Ishikawa (cell line): ENCODE measurements around the gene EOLA1.

ENCODE experiments used
- CREB1 ChIP-seq: IDR thresholded peaks from 2 replicates; pipeline ENCODE4 v1.6.1; 2012; ENCODE audit warnings: low read depth
- EGR1 ChIP-seq: IDR thresholded peaks from 2 replicates; pipeline ENCODE4 v1.6.1; 2012
- EP300 ChIP-seq: IDR thresholded peaks from 2 replicates; pipeline ENCODE4 v1.6.1; 2012; ENCODE audit warnings: borderline replicate concordance
- FOXM1 ChIP-seq: IDR thresholded peaks from 2 replicates; pipeline ENCODE4 v1.6.1; 2012; ENCODE audit warnings: low read depth, borderline replicate concordance
- MAX ChIP-seq: IDR thresholded peaks from 2 replicates; pipeline ENCODE4 v1.6.1; 2012
- RAD21 ChIP-seq: IDR thresholded peaks from 2 replicates; pipeline ENCODE4 v1.6.1; 2012; ENCODE audit warnings: low read depth
- TAF1 ChIP-seq: IDR thresholded peaks from 2 replicates; pipeline ENCODE4 v1.6.1; 2012; ENCODE audit warnings: low read depth, mild to moderate bottlenecking
- USF1 ChIP-seq: IDR thresholded peaks from 2 replicates; pipeline ENCODE4 v1.6.1; 2012
- ZBTB7A ChIP-seq: IDR thresholded peaks from 2 replicates; pipeline ENCODE4 v1.6.1; 2012; ENCODE audit warnings: low read depth

- TF ChIP-seq MAX: no peak
- TF ChIP-seq CREB1: no peak
- no peak for TF ChIP-seq EGR1
- no peak for TF ChIP-seq EP300
- no peak for TF ChIP-seq TAF1
- no peak for TF ChIP-seq ZBTB7A
- no peak for TF ChIP-seq RAD21
- no peak for TF ChIP-seq FOXM1
- no peak for TF ChIP-seq USF1
Measured at GRCh38 chrX:149568701-149569296, 28.0 kb downstream of the EOLA1 start.
